Liver (tissue), 3 donors: ENCODE measurements around the gene PLPP4.

Experiments used
- ATF3 ChIP-seq: IDR thresholded peaks from 2 replicates; pipeline ENCODE4 v1.6.1; 2016; ENCODE audit warnings: antibody characterized with exemption
- CTCF ChIP-seq: fragments of 150-350 bp; IDR thresholded peaks from 2 replicates; pipeline ENCODE4 v1.5.1; 2017; ENCODE audit warnings: improper control_type of control experiment, low read depth, low read length; ENCODE audit not compliant: missing input control
- EGR1 ChIP-seq, 2 donors: IDR thresholded peaks; 2 replicates each; pipeline ENCODE4 v1.6.1; 2016 to 2018; ENCODE audit warnings: antibody characterized with exemption in 2 of 2, low read depth in 2 of 2
- FOXA1 ChIP-seq: IDR thresholded peaks from 2 replicates; pipeline ENCODE4 v1.6.1; 2016; ENCODE audit warnings: antibody characterized with exemption
- GABPA ChIP-seq, 2 donors: IDR thresholded peaks in 1 of 2; conservative IDR thresholded peaks in 1 of 2; 2 replicates each; pipeline ENCODE4 v1.6.1; 2016; ENCODE audit warnings: antibody characterized with exemption in 2 of 2, mild to moderate bottlenecking in 1 of 2, moderate library complexity in 1 of 2
- JUND ChIP-seq, 2 donors: IDR thresholded peaks; 2 replicates each; pipeline ENCODE4 v1.6.1; 2016; ENCODE audit warnings: antibody characterized with exemption in 2 of 2
- MAX ChIP-seq: IDR thresholded peaks from 2 replicates; pipeline ENCODE4 v1.6.1; 2016; ENCODE audit warnings: antibody characterized with exemption
- NR2F2 ChIP-seq: IDR thresholded peaks from 2 replicates; pipeline ENCODE4 v1.6.1; 2016; ENCODE audit warnings: antibody characterized with exemption
- RAD21 ChIP-seq, 2 donors: IDR thresholded peaks; 2 replicates each; pipeline ENCODE4 v1.6.1; 2016; ENCODE audit warnings: antibody characterized with exemption in 2 of 2, mild to moderate bottlenecking in 2 of 2
- REST ChIP-seq: IDR thresholded peaks from 2 replicates; pipeline ENCODE4 v1.6.1; 2016; ENCODE audit warnings: antibody characterized with exemption, mild to moderate bottlenecking
- SP1 ChIP-seq: IDR thresholded peaks from 2 replicates; pipeline ENCODE4 v1.6.1; 2018; ENCODE audit warnings: antibody characterized with exemption, mild to moderate bottlenecking
- TAF1 ChIP-seq: conservative IDR thresholded peaks from 2 replicates; pipeline ENCODE4 v1.6.1; 2016; ENCODE audit warnings: antibody characterized with exemption, mild to moderate bottlenecking
- YY1 ChIP-seq: IDR thresholded peaks from 2 replicates; pipeline ENCODE4 v1.6.1; 2016; ENCODE audit warnings: antibody characterized with exemption, mild to moderate bottlenecking
- ZBTB33 ChIP-seq: IDR thresholded peaks from 2 replicates; pipeline ENCODE4 v1.6.1; 2016; ENCODE audit warnings: antibody characterized with exemption
- donor health status: healthy.
- donor health status: healthy.

- TF ChIP-seq JUND (IDR thresholded peaks at IDR 0.05) (no peak), ZBTB33 (no peak), CTCF (no peak), MAX (no peak), EGR1 (IDR thresholded peaks at IDR 0.05; ENCODE audit: low read depth in 2 of 2) (no peak), NR2F2 (no peak), SP1 (no peak), REST (no peak), FOXA1 (no peak), GABPA (IDR thresholded peaks at IDR 0.05 in 1 of 2, conservative IDR thresholded peaks at IDR 0.05 in 1 of 2) (no peak), TAF1 (no peak), RAD21 (IDR thresholded peaks at IDR 0.05) (no peak), ATF3 (no peak), YY1 (no peak)
These were observed 20.2 kb downstream of the PLPP4 start for GRCh38 chr10:120477021-120477742.
